GM12874 (cell line): ENCODE results near the gene KIFAP3.

Experiments
- CTCF ChIP-seq: IDR thresholded peaks from 2 replicates; pipeline ENCODE4 v1.5.1; 2011; ENCODE audit warnings: low read depth, mild to moderate bottlenecking, control low read depth, low read length, moderate library complexity; ENCODE audit not compliant: insufficient read depth

KIFAP3 gene

GRCh38 chr1:169873582-169874199 lies 200.8 kb downstream of the KIFAP3 start:
- no peak for TF ChIP-seq CTCF

GRCh38 chr1:169872906-169873305 lies 201.6 kb downstream of the KIFAP3 start:
- no peak for TF ChIP-seq CTCF
